Coronary artery (tissue), 2 donors: ENCODE results near the gene DCXR.
A peak's percentile ranks its signal among the peaks of the same experiment; 100 is the strongest.

Experiments used
- DNase-seq: peaks from one replicate; pipeline ENCODE4 v3.0.0-alpha.2; 2017; ENCODE audit warnings: low spot score
- H3K27ac ChIP-seq, 2 donors: fragments of 200-600 bp; sonication (generic); one replicate each; pipeline ENCODE4 v1.5.1; 2016 to 2019
- H3K4me3 ChIP-seq: fragments of 200-600 bp; sonication (generic); 2 replicates; pipeline ENCODE4 v1.5.1; 2016; ENCODE audit warnings: mild to moderate bottlenecking, moderate library complexity
- TF ChIP-seq, protein P1 (sequence below): fragments of 200-600 bp; sonication (generic); IDR thresholded peaks from one replicate; pipeline ENCODE4 v1.5.1; 2019; ENCODE audit warnings: antibody characterized with exemption

The DCXR gene

DNA sequence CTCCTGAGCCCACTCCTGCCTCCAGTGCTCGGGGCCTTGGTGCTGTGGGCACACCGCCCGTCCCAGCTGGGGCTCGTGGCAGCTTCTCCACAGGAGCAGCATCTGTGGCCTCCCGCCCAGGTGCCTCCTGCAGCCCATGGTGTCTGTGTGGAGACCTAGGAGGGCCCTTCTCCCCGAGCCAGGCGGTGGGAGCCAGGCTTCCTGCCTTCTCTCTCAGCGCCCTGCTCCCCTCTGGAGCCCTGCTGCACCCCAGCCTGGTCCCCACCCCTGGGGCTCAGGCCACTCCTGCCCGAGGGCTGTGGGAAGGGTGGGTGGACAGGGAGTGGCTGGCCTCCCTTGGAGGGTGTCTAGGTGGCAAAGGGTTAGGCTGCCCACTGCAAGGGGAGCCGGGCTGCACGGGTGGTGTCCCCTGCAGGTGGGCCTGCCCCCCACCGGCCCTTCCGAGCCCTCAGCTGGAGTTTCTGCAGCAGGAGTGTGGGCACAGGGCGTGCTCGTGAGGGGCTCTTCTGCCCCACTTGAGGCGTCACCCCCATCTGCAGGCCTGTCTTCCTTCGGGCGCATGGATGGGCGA lies 25.8 kb downstream of the DCXR start:
- Histone ChIP-seq H3K27ac (no peak overlapping the region), H3K4me3 (no peak overlapping the region)
- no peak for DNase-seq
- TF ChIP-seq, protein P1, sequence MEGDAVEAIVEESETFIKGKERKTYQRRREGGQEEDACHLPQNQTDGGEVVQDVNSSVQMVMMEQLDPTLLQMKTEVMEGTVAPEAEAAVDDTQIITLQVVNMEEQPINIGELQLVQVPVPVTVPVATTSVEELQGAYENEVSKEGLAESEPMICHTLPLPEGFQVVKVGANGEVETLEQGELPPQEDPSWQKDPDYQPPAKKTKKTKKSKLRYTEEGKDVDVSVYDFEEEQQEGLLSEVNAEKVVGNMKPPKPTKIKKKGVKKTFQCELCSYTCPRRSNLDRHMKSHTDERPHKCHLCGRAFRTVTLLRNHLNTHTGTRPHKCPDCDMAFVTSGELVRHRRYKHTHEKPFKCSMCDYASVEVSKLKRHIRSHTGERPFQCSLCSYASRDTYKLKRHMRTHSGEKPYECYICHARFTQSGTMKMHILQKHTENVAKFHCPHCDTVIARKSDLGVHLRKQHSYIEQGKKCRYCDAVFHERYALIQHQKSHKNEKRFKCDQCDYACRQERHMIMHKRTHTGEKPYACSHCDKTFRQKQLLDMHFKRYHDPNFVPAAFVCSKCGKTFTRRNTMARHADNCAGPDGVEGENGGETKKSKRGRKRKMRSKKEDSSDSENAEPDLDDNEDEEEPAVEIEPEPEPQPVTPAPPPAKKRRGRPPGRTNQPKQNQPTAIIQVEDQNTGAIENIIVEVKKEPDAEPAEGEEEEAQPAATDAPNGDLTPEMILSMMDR = no peak

DNA sequence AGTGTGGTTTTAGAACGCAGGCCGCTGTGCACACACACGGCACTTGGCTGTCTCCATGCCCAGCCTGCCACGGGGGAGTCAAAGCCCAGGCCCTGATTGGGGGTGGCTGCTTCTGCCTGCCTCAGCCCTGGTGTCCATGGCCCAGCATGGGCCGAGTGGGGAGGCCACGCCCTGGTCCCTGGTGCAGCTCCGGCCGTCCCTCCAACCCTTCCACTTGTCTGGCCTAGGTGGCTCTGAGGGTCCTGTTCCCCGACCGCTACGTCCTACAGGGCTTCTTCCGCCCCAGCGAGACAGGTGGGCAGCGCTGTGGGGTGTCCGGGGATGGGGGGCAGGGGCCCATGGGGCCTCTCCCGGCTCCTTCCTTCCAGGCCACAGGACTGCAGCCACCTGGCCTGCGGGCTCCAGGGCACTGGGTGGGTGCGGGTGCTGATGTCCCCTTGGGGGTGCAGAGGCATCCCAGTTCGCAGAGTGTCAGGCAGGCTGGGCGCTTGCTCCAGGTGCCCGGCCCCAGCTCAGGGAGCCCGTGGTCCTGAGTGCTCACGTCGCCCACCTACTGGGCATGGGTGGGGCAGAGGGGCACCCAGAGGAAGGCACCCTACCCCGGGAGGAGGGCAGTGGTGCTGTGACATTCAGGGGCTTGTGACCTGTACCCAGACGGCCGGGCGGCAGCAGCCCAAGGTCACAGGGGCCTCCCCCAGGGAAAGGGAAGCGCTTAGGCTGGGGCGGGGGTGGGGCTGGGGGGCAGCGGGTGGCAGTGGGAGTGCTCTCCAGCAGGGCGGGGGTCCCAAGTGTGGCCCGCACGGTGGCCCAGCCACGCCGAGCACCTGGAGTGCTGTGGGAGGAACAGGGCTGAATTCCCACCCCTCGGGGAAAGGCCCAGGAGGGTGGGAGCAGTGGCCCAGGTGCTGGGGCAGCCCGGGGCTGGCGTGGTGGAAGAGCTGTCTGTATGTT lies 26.6 kb downstream of the DCXR start:
- Histone ChIP-seq H3K4me3 (no peak overlapping the region), H3K27ac (no peak overlapping the region)
- DNase-seq = no peak
- TF ChIP-seq, protein P1 = no peak

DNA sequence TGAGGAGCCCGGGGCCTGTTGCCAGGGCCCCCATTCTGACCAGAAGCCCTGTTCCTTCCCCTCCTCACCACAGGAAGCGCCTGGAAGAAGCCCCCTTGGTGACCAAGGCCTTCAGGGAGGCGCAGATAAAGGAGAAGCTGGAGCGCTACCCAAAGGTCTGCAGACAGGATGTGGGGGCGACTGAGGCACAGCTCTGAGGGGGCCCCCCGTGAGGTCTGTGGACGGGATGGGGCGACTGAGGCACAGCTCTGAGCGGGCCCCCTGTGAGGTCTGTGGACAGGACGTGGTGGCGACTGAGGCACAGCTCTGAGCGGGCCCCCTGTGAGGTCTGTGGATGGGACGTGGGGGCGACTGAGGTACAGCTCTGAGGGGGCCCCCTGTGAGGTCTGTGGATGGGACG lies 28.1 kb downstream of the DCXR start:
- DNase-seq = no peak
- TF ChIP-seq, protein P1 = no peak
- Histone ChIP-seq H3K27ac (no peak overlapping the region), H3K4me3 (no peak overlapping the region)

DNA sequence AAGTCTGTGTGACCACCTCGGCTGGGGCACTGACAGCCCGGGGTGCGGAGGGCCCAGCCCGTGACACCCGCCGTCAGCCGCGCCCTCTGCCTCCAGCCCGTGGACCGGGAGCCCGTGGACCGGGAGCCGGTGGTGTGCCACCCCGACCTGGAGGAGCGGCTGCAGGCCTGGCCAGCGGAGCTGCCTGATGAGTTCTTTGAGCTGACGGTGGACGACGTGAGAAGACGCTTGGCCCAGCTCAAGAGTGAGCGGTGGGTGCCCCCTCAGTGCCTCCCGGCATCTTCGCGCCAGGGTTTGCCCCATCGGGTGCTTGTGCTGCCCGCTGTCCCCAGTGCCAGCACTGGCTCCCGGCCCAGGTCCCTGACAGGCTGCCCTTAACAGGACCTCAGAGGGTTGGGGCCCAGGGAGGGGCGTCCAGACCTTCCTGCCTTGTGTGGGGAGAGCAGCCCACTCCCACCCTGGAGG lies 28.5 kb downstream of the DCXR start:
- Histone ChIP-seq H3K4me3 (no peak overlapping the region), H3K27ac (no peak overlapping the region)
- TF ChIP-seq, protein P1 = no peak
- no peak for DNase-seq

DNA sequence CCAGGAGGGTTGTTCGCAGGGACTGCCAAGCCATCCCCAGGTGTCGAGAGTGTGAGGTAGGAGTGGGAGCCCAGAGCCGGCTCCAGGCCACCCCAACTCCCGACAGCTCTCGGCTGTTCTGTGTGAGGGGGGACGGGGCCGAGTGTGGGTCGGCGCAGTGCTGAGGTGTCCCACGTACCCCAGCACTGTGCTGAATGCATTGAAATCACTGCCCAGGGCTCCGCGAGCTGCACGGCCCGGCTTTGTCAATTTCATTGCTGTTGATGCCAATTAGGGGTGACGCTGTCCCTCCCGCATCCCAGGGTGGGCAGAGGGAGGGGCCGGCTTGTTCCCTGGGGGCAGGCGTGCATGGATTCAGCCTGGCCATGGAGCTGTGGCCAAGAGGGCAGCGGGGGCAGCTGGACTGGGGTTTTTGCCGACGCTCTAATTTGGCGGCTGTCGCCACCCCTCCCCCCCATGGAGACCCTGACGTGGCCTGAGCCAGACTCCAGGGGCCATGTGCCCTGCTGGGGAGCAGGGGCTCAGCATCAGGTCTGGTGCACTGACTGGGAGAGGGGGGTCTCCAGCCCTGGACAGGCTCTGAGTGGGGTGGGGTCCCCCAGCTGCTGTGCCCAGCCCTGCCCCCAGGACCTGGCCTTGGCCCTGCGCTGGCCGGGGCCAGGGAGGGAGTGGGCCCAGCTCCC lies 29.1 kb downstream of the DCXR start:
- no peak overlapping the region for H3K4me3 ChIP-seq
- H3K27ac ChIP-seq = no peak overlapping the region
- DNase-seq = no peak
- TF ChIP-seq, protein P1 = no peak

DNA sequence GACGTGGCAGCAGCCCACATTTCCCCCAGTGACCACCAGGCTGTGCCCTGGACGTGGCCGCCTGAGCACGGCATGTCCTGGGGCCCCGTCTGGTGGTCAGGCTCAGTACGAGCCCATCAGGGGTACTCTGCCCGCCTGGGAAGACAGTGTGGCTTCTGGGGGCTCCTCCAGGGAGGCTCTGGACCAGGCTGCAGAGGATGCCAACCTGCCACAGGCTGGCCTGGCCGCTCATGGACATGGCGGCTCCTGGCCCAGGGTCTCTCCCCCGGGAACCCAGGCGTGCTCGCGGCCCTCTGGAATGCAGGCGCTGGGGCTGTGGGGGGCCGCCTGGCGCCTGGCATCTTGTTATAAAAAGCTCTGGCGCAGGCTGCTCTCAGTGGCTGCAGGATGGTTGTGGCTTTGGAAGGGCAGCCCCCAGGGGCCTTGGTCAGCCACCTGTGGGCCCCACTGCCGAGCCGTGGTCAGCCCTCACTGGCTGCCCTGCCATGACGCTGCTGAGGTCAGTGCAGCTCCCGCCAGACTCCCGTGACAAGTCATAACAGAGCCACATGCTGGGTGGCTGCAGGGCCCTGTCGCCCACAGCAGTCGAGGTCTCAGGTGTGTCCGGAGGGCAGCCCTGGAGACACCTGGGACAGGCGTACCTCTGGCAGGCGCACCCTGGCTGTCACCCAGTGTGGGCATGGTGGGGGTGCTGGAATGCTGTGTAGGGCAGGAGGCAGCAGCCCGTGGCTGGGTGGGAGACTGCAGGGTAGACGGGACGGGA lies 29.8 kb downstream of the DCXR start:
- Histone ChIP-seq H3K27ac (peak overlapping the region in 1 of 2 donors; percentile 25), H3K4me3 (no peak overlapping the region)
- TF ChIP-seq, protein P1 = no peak
- DNase-seq = no peak
